ENCODE results near the gene SLC16A5.
"Not testable (repeated sequence)": the region's sequence is repeated elsewhere in the genome, so short reads cannot be mapped to it uniquely, and the experiment has no call there.

The SLC16A5 gene

DNA sequence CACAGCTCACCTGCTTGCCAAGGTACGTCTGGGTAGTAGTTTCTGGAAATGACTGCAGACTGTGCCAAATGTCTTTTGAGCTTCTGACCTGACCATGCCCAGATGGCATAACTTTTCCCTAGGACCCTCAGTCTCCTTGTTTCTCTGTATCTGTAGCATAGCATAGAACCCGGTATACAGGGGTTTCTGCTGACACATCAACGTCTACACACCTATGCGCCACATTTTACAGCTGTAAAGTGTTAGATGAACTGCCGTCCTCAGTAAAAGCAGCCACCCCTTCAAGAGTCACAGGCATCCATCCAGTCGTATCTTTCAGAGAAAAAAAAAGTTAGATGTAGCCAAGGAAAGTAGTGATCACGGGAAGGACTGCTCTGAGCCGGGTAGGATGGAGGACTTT is 23.3 kb upstream of the SLC16A5 start:
- no peak for DNase-seq

- no peak for DNase-seq
Measured at GRCh38 chr17:75064867-75065561, 22.7 kb upstream of the SLC16A5 start.

DNA sequence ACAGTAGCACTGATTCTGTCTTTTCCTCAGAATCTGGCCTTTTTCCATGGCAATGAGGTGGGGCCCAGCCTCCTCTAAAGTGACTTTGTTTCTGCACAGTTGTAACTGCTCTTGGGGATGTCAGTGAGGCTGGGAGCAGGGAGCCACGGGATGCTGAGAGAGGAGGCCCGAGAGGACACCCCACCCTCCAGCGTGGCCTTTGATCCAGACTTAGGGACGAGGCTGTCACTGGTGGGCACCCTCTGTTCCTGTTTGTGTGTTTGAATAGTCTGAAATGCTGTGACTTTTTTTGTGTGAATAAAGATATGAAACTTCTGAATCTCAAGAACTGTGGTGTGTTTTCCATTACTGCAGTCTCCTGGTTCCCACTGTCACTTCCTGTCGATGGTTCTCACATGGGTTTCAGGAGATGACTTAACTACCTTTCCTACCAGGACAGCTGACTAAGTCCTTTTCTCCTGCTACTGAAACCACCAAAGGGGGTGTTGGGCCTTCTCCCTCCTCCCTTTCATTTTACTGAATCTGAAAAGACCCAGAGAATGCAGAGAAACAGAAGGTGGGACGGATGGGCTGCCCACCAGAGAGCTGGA is 22.1 kb upstream of the SLC16A5 start:
- no peak for DNase-seq

DNA sequence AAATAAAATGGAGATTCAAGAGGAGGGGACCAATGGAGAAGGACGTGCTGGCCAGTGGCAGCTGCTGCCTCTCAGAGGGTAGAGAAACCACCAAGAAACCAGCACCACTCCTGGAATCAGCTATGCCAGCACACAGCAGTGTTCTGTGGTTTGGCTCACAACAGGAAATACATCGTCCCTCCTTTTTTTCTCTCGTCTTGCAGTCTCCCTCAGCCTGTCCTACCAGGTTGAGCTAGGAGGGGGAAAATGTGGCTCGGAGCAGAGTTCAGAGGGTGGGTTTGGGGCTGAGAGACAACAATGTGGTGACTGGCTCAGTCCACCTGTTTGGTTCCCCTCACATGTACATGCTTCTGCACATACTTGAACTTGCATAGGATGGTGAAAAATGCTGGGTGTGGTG is 19.9 kb upstream of the SLC16A5 start:
- no peak for DNase-seq

- DNase-seq = no peak
Measured at GRCh38 chr17:75068750-75069149, 19.0 kb upstream of the SLC16A5 start.

- no peak for DNase-seq
Measured at GRCh38 chr17:75069783-75070182, 18.0 kb upstream of the SLC16A5 start.

- not testable (repeated sequence) for DNase-seq
Measured at GRCh38 chr17:75071478-75072271, 16.1 kb upstream of the SLC16A5 start.

DNA sequence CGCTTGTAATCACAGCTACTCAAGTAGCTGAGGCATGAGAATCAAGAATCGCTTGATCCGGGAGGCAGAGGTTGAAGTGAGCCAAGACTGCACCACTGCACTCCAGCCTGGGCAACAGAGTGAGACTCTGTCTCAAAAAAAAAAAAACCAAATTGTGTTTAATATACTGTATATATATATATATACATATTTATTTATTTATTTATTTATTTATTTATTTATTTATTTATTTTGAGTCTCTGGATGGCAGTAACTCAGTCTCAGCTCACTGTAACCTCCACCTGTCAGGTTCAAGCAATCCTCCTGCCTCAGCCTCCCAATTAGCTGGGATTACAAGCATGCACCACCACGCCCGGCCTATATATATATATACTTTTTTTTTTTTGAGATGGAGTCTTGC is 14.8 kb upstream of the SLC16A5 start:
- not testable (repeated sequence) for DNase-seq

DNA sequence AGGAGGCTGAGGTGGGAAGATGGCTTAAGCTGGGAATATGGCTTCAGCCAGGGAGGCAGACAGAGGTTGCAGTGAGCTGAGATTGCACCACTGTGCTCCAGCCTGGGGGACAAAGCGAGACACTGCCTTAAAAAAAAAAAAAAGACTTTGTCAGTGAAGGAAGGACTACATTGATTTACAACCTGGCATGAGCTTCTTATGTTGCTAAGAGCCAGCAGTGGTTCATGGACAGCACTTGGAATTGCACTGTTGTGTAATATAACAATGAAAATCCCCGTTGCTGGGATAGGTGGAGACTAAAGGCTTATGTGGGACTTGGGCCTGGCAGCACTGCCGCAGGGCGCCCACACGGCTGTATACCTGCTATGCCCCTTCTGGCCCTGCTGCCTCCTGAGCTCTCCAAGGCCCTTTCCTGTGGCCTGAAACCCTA is 14.1 kb upstream of the SLC16A5 start:
- DNase-seq = no peak

DNA sequence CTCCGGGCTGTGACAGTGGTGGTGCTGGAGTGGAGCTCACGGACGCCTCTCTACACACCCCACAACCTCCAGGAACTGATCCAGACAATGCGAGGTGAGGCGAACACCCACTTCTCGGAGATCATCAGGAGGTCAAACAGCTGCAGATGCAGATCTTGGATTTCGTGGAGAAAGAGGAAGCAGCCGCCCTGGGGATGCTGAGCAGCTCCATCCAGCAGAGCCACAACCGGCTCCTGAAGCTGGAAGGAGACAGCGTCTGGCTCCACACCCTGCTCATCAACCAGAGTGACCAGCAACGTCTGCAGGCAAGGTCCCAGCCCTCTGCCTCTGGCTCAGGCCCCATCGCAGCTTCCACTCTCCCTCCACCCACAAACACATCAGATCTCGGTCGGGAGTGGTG is 13.2 kb upstream of the SLC16A5 start:
- no peak for DNase-seq

- DNase-seq = no peak
Measured at GRCh38 chr17:75075597-75076336, 12.0 kb upstream of the SLC16A5 start.

DNA sequence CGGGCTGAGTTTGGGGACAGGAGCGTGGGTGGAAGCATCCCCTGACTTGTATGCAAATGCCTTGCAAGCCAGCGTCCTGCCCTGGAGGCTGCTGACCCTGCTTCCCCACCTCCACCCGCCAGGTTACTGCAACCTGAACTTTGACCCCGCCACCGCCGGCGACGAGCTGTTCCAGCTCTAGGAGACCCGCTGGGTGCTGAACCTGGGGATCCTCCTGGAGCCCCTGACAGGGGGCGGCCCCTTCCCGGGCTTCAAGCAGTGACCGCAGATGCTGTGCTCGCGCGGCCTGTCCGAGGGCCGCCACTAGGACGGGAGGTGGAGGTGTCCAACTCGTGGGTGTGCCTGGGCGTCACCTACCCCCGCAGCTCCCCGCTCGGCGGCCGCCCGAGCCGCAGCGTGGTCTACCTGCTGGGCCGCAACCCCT is 10.7 kb upstream of the SLC16A5 start:
- no peak for DNase-seq

- DNase-seq = no peak
Measured at GRCh38 chr17:75077496-75078283, 10.1 kb upstream of the SLC16A5 start.

DNA sequence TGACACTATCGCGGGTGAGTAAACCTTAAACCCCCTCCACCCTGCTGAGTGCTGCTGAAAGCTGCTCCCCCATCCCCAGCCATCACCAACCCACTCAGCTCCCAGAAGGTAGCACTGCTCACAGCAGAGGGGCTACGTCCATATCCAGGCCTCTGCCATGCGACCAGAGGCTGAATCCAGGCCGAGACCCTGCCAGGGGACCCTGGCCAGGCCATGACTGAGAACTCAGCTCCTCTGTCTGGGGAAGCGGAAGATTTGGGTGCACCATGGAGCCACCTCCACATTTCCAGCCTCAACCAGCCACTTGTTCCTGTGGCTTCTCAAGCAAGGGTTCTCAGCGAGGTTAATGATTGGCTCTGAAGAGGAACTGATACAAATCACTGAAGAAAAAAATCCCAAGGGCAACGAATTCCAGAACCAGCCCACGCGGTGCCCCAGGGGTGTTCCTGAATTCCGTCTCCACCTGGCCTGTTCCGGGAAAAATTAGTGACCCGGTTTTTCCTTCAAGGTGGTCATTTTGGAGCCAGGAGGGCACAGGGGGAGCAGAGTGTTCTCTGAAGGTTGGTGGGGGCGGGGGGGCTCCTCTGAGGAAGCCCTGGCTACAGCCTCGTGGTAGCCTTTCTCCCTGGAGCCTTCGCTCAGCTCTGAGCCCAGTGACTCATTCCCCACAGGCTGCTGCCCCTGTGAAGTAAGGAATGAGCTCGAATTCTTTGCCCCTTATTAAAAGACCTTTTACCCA is 9.3 kb upstream of the SLC16A5 start:
- DNase-seq = no peak

GRCh38 chr17:75079023-75079373 is 8.8 kb upstream of the SLC16A5 start:
- DNase-seq = no peak

GRCh38 chr17:75081611-75082540 is 5.9 kb upstream of the SLC16A5 start:
- DNase-seq = no peak

DNA sequence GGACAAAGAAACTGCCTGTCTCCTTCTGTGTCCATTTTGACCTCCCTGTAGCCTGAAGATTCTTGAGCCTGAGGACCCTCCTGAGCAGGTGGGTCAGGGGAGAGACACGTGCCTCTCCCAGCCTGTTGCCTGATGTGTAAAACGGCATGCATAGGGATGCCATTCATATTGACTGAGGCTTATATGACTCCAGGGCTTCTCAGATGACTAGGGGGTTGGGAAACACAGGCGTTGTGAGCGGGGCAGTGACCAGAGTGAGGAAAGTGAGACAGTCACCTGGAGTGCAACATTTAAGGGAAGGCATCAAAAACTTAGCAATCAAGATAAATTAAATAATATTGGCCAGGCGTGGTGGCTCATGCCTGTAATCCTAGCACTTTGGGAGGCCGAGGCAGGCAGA is 5.1 kb upstream of the SLC16A5 start:
- DNase-seq = no peak

DNA sequence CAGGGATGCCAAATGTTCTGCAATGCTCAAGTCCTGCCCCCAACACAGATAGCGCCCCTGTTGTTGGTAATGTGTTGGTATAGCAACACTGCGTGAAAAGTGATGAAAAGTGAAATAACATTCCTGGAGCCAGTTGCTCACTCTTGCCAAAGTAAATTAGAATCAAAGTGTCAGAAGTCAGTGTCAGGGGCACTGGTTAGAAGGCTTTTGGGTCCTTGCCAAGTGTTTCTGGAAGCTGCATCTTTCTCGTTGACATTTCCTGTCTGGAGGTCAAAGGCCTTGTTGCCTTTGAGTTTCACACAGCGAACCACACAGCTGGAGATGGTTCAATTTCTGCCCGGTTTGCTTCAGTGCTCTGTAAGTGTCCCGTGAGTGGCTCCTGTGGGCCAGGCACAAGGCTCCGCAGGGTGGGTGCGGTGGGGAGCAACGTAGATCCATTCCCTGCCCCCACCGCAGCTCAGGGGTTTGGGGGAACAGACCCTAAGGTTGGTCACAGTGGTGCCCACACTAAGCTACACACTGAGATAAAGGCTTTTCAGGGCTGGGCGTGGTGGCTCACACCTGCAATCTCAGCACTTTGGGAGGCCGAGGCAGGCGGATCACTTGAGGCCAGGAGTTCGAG is 3.6 kb upstream of the SLC16A5 start:
- no peak for DNase-seq

DNA sequence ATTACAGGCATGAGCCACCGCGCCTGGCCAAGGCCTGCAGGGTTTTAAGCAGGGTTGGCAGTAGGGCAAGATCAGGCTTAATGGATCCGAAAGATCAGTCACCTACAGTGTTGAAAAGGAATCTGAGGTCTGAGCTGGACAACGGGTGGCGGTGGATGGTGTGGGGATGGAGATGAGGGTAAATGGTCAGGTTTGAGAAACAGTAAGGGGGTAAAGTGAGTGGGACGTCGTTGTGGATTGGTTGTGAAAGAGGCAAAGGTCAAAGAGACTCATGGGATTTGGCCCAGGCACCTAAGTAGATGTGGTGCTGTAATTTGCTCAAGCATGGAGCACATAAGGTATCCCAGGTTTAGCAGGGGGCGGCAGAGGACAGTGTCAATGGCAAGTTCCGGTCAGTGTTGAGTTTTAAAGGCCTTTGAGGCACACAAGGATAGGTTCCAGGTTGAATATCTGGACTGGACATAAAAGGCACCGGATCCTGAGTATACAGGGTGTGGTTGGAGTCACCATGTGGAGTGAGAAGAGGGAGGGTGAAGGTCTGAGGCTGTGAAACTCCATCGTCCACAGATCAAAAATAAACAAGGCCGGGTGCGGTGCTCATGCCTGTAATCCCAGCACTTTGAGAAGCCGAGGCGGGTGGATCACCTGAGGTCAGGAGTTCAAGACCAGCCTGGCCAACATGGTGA is 1.1 kb upstream of the SLC16A5 start:
- no peak for DNase-seq

DNA sequence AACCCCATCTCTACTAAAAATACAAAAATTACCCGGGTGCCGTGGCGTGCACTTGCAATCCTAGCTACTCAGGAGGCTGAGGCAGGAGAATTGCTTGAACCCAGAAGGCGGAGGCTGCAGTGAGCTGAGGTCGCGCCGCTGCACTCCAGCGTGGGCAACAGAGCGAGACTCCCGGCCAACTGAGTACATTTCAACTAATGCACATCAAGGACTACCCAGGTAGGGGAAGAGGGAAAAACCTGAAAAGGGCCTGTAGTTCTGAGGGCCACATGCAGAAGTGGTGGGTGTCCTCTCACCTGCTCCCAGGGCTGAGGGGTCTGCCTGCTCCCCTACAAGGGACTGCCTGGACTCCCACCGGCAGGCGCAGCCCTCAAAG is 584 bp upstream of the SLC16A5 start:
- DNase-seq = no peak
